ENCODE data around the gene TET1. TPM values are rescaled to one million over a fixed set of nuclear protein-coding genes. Genes with fewer than 3 reads are reported as not detected.
A peak's percentile ranks its signal among the peaks of the same experiment; 100 is the strongest.
"Not testable (repeated sequence)": the region's sequence is repeated elsewhere in the genome, so short reads cannot be mapped to it uniquely, and the experiment has no call there.

The TET1 gene
- total RNA-seq (2014; rRNA removed; shearing (Covaris generic)) = 3.5 and 3.8 TPM in 2 replicates

GRCh38 chr10:68560186-68560942, at the start of gene TET1:
TET1 (plus strand) TSS chr10:68560337; CDS start chr10:68572339, 12,002 bp downstream.
- DNase-seq (ENCODE audit: low spot score) = peak; percentile 59

- not testable (repeated sequence) for DNase-seq (ENCODE audit: low spot score)
These were observed 43.9 kb upstream of the TET1 start for GRCh38 chr10:68516216-68516615.

GRCh38 chr10:68516766-68517165, 43.4 kb upstream of the TET1 start:
- no peak for DNase-seq (ENCODE audit: low spot score)

- DNase-seq (ENCODE audit: low spot score) = no peak
These were observed 42.9 kb upstream of the TET1 start for GRCh38 chr10:68517188-68517587.

GRCh38 chr10:68518609-68519008, 41.5 kb upstream of the TET1 start:
- DNase-seq (ENCODE audit: low spot score) = not testable (repeated sequence)

- DNase-seq (ENCODE audit: low spot score) = not testable (repeated sequence)
These were observed 34.6 kb upstream of the TET1 start for GRCh38 chr10:68525490-68526038.

- DNase-seq (ENCODE audit: low spot score) = no peak
These were observed 33.4 kb upstream of the TET1 start for GRCh38 chr10:68526634-68527307.

- DNase-seq (ENCODE audit: low spot score) = no peak
These were observed 23.2 kb upstream of the TET1 start for GRCh38 chr10:68536973-68537372.

- no peak for DNase-seq (ENCODE audit: low spot score)
These were observed 22.3 kb upstream of the TET1 start for GRCh38 chr10:68537796-68538195.

- DNase-seq (ENCODE audit: low spot score) = peak; percentile 89
These were observed 16.9 kb upstream of the TET1 start for GRCh38 chr10:68543004-68543918.

- peak; percentile 83 for DNase-seq (ENCODE audit: low spot score)
These were observed 9.3 kb upstream of the TET1 start for GRCh38 chr10:68550747-68551411.

- no peak for DNase-seq (ENCODE audit: low spot score)
These were observed 7.0 kb upstream of the TET1 start for GRCh38 chr10:68553138-68553537.

- no peak for DNase-seq (ENCODE audit: low spot score)
These were observed 6.5 kb upstream of the TET1 start for GRCh38 chr10:68553599-68553998.

- no peak for DNase-seq (ENCODE audit: low spot score)
These were observed 1.7 kb upstream of the TET1 start for GRCh38 chr10:68558478-68558877.

GRCh38 chr10:68559251-68559650, 886 bp upstream of the TET1 start:
- DNase-seq (ENCODE audit: low spot score) = no peak

- DNase-seq (ENCODE audit: low spot score) = no peak
These were observed 324 bp upstream of the TET1 start for GRCh38 chr10:68559841-68560185.

- no peak for DNase-seq (ENCODE audit: low spot score)
These were observed 1.1 kb downstream of the TET1 start for GRCh38 chr10:68560943-68561864.

GRCh38 chr10:68561865-68562649, 1.9 kb downstream of the TET1 start:
- DNase-seq (ENCODE audit: low spot score) = no peak
